GM18907 (cell line): ENCODE measurements around the gene SLC9A8.
"Not testable (repeated sequence)": the region's sequence is repeated elsewhere in the genome, so short reads cannot be mapped to it uniquely, and the experiment has no call there.

ENCODE experiments used
- ATAC-seq: cut with Tn5 transposase; IDR thresholded peaks from one replicate; pipeline ENCODE4 v1.9.1; 2021; ENCODE audit warnings: mild to moderate bottlenecking, moderate library complexity; ENCODE audit not compliant: unreplicated experiment

SLC9A8 gene

GRCh38 chr20:49846206-49846807 lies 33.7 kb downstream of the SLC9A8 start:
- ATAC-seq: no peak

- ATAC-seq: no peak
Measured at GRCh38 chr20:49850463-49851230, 38.0 kb downstream of the SLC9A8 start.

GRCh38 chr20:49851231-49851705 lies 38.6 kb downstream of the SLC9A8 start:
- ATAC-seq: no peak

GRCh38 chr20:49851991-49852390 lies 39.4 kb downstream of the SLC9A8 start:
- no peak for ATAC-seq

- no peak for ATAC-seq
Measured at GRCh38 chr20:49852522-49853080, 40.0 kb downstream of the SLC9A8 start.

- no peak for ATAC-seq
Measured at GRCh38 chr20:49853640-49854039, 41.0 kb downstream of the SLC9A8 start.

GRCh38 chr20:49854190-49854875 lies 41.7 kb downstream of the SLC9A8 start:
- no peak for ATAC-seq

GRCh38 chr20:49856904-49857303 lies 44.3 kb downstream of the SLC9A8 start:
- ATAC-seq: no peak

GRCh38 chr20:49858076-49858585 lies 45.5 kb downstream of the SLC9A8 start:
- ATAC-seq: no peak

- ATAC-seq: no peak
Measured at GRCh38 chr20:49859011-49859410, 46.4 kb downstream of the SLC9A8 start.

GRCh38 chr20:49859807-49860206 lies 47.2 kb downstream of the SLC9A8 start:
- ATAC-seq: no peak

- ATAC-seq: not testable (repeated sequence)
Measured at GRCh38 chr20:49861232-49861631, 48.6 kb downstream of the SLC9A8 start.

- no peak for ATAC-seq
Measured at GRCh38 chr20:49862607-49863200, 50.1 kb downstream of the SLC9A8 start.

GRCh38 chr20:49863666-49864065 lies 51.0 kb downstream of the SLC9A8 start:
- ATAC-seq: no peak

GRCh38 chr20:49865559-49865958 lies 52.9 kb downstream of the SLC9A8 start:
- ATAC-seq: no peak

- ATAC-seq: no peak
Measured at GRCh38 chr20:49866051-49866450, 53.4 kb downstream of the SLC9A8 start.

GRCh38 chr20:49867453-49868215 lies 55.0 kb downstream of the SLC9A8 start:
- no peak for ATAC-seq

- ATAC-seq: no peak
Measured at GRCh38 chr20:49868538-49868937, 55.9 kb downstream of the SLC9A8 start.

- no peak for ATAC-seq
Measured at GRCh38 chr20:49868964-49869363, 56.3 kb downstream of the SLC9A8 start.

- ATAC-seq: no peak
Measured at GRCh38 chr20:49870261-49870660, 57.6 kb downstream of the SLC9A8 start.
